H1 (cell line): ENCODE measurements around the gene CLTCL1. TPM values are rescaled to one million over a fixed set of nuclear protein-coding genes. Genes with fewer than 3 reads are reported as not detected.

ENCODE experiments used
- CTCF ChIA-PET: fragments of 300-600 bp; sonication (Branson Sonifier 250); formaldehyde crosslinking; loops from one replicate; lab custom pipeline; 2021; ENCODE audit not compliant: partially characterized antibody; lab: Charles Lee
- POLR2A ChIA-PET: fragments of 300-600 bp; sonication (Branson Sonifier 250); formaldehyde crosslinking; loops from one replicate; lab custom pipeline; 2021; ENCODE audit warnings: inconsistent platforms; ENCODE audit not compliant: partially characterized antibody; lab: Charles Lee
- DNase-seq, 2 experiments: peaks; one replicate each; pipeline versions ENCODE4 v3.0.0 to v3.0.0-alpha.2; 2010 to 2022; ENCODE audit warnings: low spot score in 2 of 2, low read depth in 1 of 2, mixed read lengths in 1 of 2
- FAIRE-seq: peaks from 2 replicates; lab custom pipeline; 2011; peaks lifted over from hg19 to GRCh38; lab: Jason Lieb, UNC
- H2AFZ ChIP-seq: 2 replicates; pipeline ENCODE4 v1.8.1; 2012; ENCODE audit warnings: low read length, inconsistent platforms
- H2AK5ac ChIP-seq: 2 replicates; pipeline ENCODE4 v1.6.1; 2013; ENCODE audit warnings: low read depth, low read length
- H2BK120ac ChIP-seq: replicated peaks from 2 replicates; pipeline ENCODE3; 2013; ENCODE audit warnings: low read depth, low read length, inconsistent platforms
- H2BK12ac ChIP-seq: 2 replicates; pipeline ENCODE4 v1.6.1; 2013; ENCODE audit warnings: low read depth, low read length
- H2BK15ac ChIP-seq: 2 replicates; pipeline ENCODE4 v1.6.1; 2013; ENCODE audit warnings: low read length
- H2BK20ac ChIP-seq: 2 replicates; pipeline ENCODE4 v1.6.1; 2013; ENCODE audit warnings: low read length
- H2BK5ac ChIP-seq: 2 replicates; pipeline ENCODE4 v1.6.1; 2013; ENCODE audit warnings: low read depth, low read length
- H3K14ac ChIP-seq: 2 replicates; pipeline ENCODE4 v1.6.1; 2013; ENCODE audit warnings: inconsistent platforms; ENCODE audit not compliant: insufficient read length
- H3K18ac ChIP-seq: 2 replicates; pipeline ENCODE4 v1.6.1; 2013; ENCODE audit warnings: low read length; ENCODE audit errors: extremely low read depth
- H3K23ac ChIP-seq: 2 replicates; pipeline ENCODE4 v1.6.1; 2013; ENCODE audit warnings: inconsistent platforms; ENCODE audit not compliant: insufficient read length
- H3K23me2 ChIP-seq: 2 replicates; pipeline ENCODE4 v1.6.1; 2013; ENCODE audit warnings: low read depth, low read length
- H3K27ac ChIP-seq: 2 replicates; pipeline ENCODE4 v1.6.1; 2011; ENCODE audit warnings: low read depth, low read length, inconsistent platforms
- H3K27me3 ChIP-seq, 4 experiments: replicated peaks in 1 of 4; 1 replicate in 1 of 4; 2 replicates in 3 of 4; pipeline versions ENCODE4 v1.6.1 to v1.8.1; 2011 to 2013; ENCODE audit warnings: low read length in 3 of 4, mild to moderate bottlenecking in 3 of 4, inconsistent platforms in 2 of 4, mixed read lengths in 2 of 4, moderate library complexity in 1 of 4; ENCODE audit not compliant: control insufficient read depth in 3 of 4, insufficient read depth in 3 of 4; ENCODE audit errors: extremely low read depth in 1 of 4
- H3K36me3 ChIP-seq, 4 experiments: 2 replicates each; pipeline versions ENCODE4 v1.6.1 to v1.8.1; 2011 to 2013; ENCODE audit warnings: mild to moderate bottlenecking in 4 of 4, low read length in 3 of 4, moderate library complexity in 2 of 4, control low read depth in 1 of 4, inconsistent platforms in 1 of 4; ENCODE audit not compliant: insufficient read depth in 4 of 4, control insufficient read depth in 2 of 4
- H3K4ac ChIP-seq: replicated peaks from 2 replicates; pipeline ENCODE3; 2013; ENCODE audit warnings: low read length, low read depth, mixed read lengths, inconsistent platforms; ENCODE audit not compliant: insufficient read length
- H3K4me1 ChIP-seq, 4 experiments: replicated peaks in 1 of 4; 1 replicate in 1 of 4; 2 replicates in 3 of 4; pipeline versions ENCODE4 v1.6.1 to v1.8.1; 2011 to 2013; ENCODE audit warnings: low read length in 3 of 4, inconsistent platforms in 2 of 4, mixed read lengths in 1 of 4; ENCODE audit not compliant: insufficient read depth in 4 of 4, control insufficient read depth in 3 of 4
- H3K4me2 ChIP-seq, 2 experiments: 2 replicates each; pipeline versions ENCODE4 v1.6.1 to v1.8.1; 2011 to 2013; ENCODE audit warnings: low read depth in 2 of 2, low read length in 2 of 2, control low read depth in 1 of 2, inconsistent platforms in 1 of 2, mild to moderate bottlenecking in 1 of 2; ENCODE audit not compliant: insufficient read depth in 1 of 2
- H3K4me3 ChIP-seq, 4 experiments: fragments of 200-600, 300-600 bp in 1 of 4; sonication (generic), shearing (Covaris generic), sonication (Bioruptor Twin) in 1 of 4; 2 replicates each; pipeline versions ENCODE4 v1.5.1 to v1.8.1; 2011 to 2016; ENCODE audit warnings: low read length in 4 of 4, low read depth in 3 of 4, control low read depth in 2 of 4, inconsistent platforms in 2 of 4, mild to moderate bottlenecking in 2 of 4, mixed read lengths in 1 of 4, moderate library complexity in 1 of 4; ENCODE audit not compliant: insufficient read depth in 2 of 4; ENCODE audit errors: extremely low read depth in 1 of 4
- H3K56ac ChIP-seq: replicated peaks from 2 replicates; pipeline ENCODE3; 2013; ENCODE audit warnings: low read depth, mild to moderate bottlenecking, mixed read lengths, low read length, inconsistent platforms; ENCODE audit not compliant: insufficient read length
- H3K79me1 ChIP-seq: 2 replicates; pipeline ENCODE4 v1.6.1; 2013; ENCODE audit warnings: low read depth, low read length, control low read depth
- H3K79me2 ChIP-seq, 2 experiments: 2 replicates each; pipeline versions ENCODE4 v1.6.1 to v1.8.1; 2012 to 2013; ENCODE audit warnings: low read length in 2 of 2, mild to moderate bottlenecking in 2 of 2, inconsistent platforms in 1 of 2; ENCODE audit not compliant: insufficient read depth in 2 of 2, control insufficient read depth in 1 of 2
- H3K9ac ChIP-seq, 4 experiments: replicated peaks in 1 of 4; 1 replicate in 1 of 4; 2 replicates in 3 of 4; pipeline versions ENCODE4 v1.6.1 to v1.8.1; 2011 to 2013; ENCODE audit warnings: low read depth in 3 of 4, low read length in 3 of 4, control low read depth in 2 of 4, mild to moderate bottlenecking in 2 of 4, moderate library complexity in 2 of 4, inconsistent platforms in 1 of 4; ENCODE audit errors: extremely low read depth in 1 of 4
- H3K9me3 ChIP-seq, 2 experiments: 2 replicates each; pipeline versions ENCODE4 v1.6.1 to v1.8.1; 2012 to 2013; ENCODE audit warnings: mild to moderate bottlenecking in 2 of 2, moderate library complexity in 2 of 2, control low read depth in 1 of 2, inconsistent platforms in 1 of 2, low read depth in 1 of 2, low read length in 1 of 2, mixed read lengths in 1 of 2; ENCODE audit not compliant: insufficient read depth in 2 of 2
- H4K20me1 ChIP-seq, 2 experiments: replicated peaks in 1 of 2; 2 replicates each; pipeline versions ENCODE3 to v1.8.1; 2011 to 2013; ENCODE audit warnings: inconsistent platforms in 2 of 2, low read length in 2 of 2, mild to moderate bottlenecking in 1 of 2; ENCODE audit not compliant: insufficient read depth in 2 of 2, control insufficient read depth in 1 of 2
- H4K5ac ChIP-seq: 2 replicates; pipeline ENCODE4 v1.6.1; 2013; ENCODE audit warnings: low read length, low read depth, mixed read lengths, inconsistent platforms; ENCODE audit not compliant: insufficient read length
- H4K8ac ChIP-seq: 2 replicates; pipeline ENCODE4 v1.8.0; 2013; ENCODE audit warnings: mild to moderate bottlenecking, moderate library complexity, low read length, inconsistent platforms; ENCODE audit not compliant: insufficient read depth; ENCODE audit errors: extremely low read depth
- H4K91ac ChIP-seq: replicated peaks from 2 replicates; pipeline ENCODE3; 2013; ENCODE audit warnings: low read length, mixed read lengths, inconsistent platforms; ENCODE audit not compliant: insufficient read length
- BRCA1 ChIP-seq: IDR thresholded peaks from 2 replicates; pipeline ENCODE4 v1.6.1; 2012; ENCODE audit warnings: low read depth, low read length, improper control_type of control experiment
- EGR1 ChIP-seq: IDR thresholded peaks from 2 replicates; pipeline ENCODE4 v1.6.1; 2011; ENCODE audit warnings: low read depth, low read length, borderline replicate concordance
- KDM1A ChIP-seq: fragments of 200-600, 300-600 bp; sonication (generic); IDR thresholded peaks from 2 replicates; pipeline ENCODE4 v1.7.1; 2016; ENCODE audit warnings: mild to moderate bottlenecking, low read length, borderline replicate concordance
- SAP30 ChIP-seq: fragments of 300-600 bp; sonication (generic); IDR thresholded peaks from 2 replicates; pipeline ENCODE4 v1.7.1; 2012; ENCODE audit warnings: low read length, moderate library complexity, mild to moderate bottlenecking, inconsistent platforms; ENCODE audit not compliant: insufficient read depth, insufficient replicate concordance
- SP1 ChIP-seq: IDR thresholded peaks from 2 replicates; pipeline ENCODE4 v1.6.1; 2011; ENCODE audit warnings: low read depth, low read length
- SP2 ChIP-seq: IDR thresholded peaks from 2 replicates; pipeline ENCODE4 v1.6.1; 2012; ENCODE audit warnings: mild to moderate bottlenecking, low read length, inconsistent platforms
- TCF12 ChIP-seq: IDR thresholded peaks from 2 replicates; pipeline ENCODE4 v1.6.1; 2011; ENCODE audit warnings: low read depth, mild to moderate bottlenecking, low read length
- WGBS, 2 experiments: shearing (Covaris generic) in 1 of 2; methylation state at CpG; one replicate each; pipeline versions ENCODE4 v1.1.6 to v1.1.7; 2013 to 2015; ENCODE audit warnings: low lambda C conversion rate in 2 of 2, mixed read lengths in 2 of 2, inconsistent platforms in 1 of 2, low coverage in 1 of 2, missing lambda C conversion rate in 1 of 2; ENCODE audit not compliant: insufficient replicate concordance in 2 of 2, insufficient coverage in 1 of 2, insufficient read length in 1 of 2; ENCODE audit errors: extremely low coverage in 1 of 2, missing lambda C conversion rate in 1 of 2; 5-methylcytosine and 5-hydroxymethylcytosine counted together
- polyA plus RNA-seq, 7 experiments: library from polyadenylated mRNA; depleted of rRNA in 3 of 7; stranded (reverse) in 5 of 7; unstranded in 2 of 7; fragments of >200 nt in 5 of 7; fragments of 200-250 nt in 2 of 7; gene quantifications; 1 replicate in 5 of 7; 2 replicates in 1 of 7; 4 replicates in 1 of 7; pipeline versions ENCODE4 v1.2.1 to v1.2.3, GENCODE V29; 2011 to 2013; ENCODE audit warnings: missing spikeins in 2 of 7, mixed read lengths in 2 of 7
- total RNA-seq: library from RNA; stranded (reverse); fragmentation: NEBNext Ultra II Directional; extraction: Animal tissue kit (Norgen Biotek cat#: 25700); gene quantifications from 2 replicates; pipeline ENCODE4 v1.2.1, GENCODE V29; 2021
- TF ChIP-seq, protein P1 (sequence below), 3 experiments: IDR thresholded peaks; 1 replicate in 2 of 3; 2 replicates in 1 of 3; pipeline versions ENCODE4 v1.5.1 to v1.6.1; 2011; ENCODE audit warnings: low read length in 3 of 3, mild to moderate bottlenecking in 3 of 3, inconsistent platforms in 2 of 3, low read depth in 1 of 3, moderate library complexity in 1 of 3; ENCODE audit not compliant: insufficient read depth in 1 of 3; ENCODE audit errors: control extremely low read depth in 1 of 3
- TF ChIP-seq, protein P2 (sequence below): IDR thresholded peaks from 2 replicates; pipeline ENCODE4 v1.6.1; 2011; ENCODE audit warnings: low read depth, mild to moderate bottlenecking, low read length; ENCODE audit not compliant: insufficient read depth

CLTCL1 gene
- total and polyA plus RNA-seq, 2 of the 8 experiments (the other 6 are each of a cell fraction or from before 2014, with no cell fraction given) = 12.4 to 17.0 TPM

DNA sequence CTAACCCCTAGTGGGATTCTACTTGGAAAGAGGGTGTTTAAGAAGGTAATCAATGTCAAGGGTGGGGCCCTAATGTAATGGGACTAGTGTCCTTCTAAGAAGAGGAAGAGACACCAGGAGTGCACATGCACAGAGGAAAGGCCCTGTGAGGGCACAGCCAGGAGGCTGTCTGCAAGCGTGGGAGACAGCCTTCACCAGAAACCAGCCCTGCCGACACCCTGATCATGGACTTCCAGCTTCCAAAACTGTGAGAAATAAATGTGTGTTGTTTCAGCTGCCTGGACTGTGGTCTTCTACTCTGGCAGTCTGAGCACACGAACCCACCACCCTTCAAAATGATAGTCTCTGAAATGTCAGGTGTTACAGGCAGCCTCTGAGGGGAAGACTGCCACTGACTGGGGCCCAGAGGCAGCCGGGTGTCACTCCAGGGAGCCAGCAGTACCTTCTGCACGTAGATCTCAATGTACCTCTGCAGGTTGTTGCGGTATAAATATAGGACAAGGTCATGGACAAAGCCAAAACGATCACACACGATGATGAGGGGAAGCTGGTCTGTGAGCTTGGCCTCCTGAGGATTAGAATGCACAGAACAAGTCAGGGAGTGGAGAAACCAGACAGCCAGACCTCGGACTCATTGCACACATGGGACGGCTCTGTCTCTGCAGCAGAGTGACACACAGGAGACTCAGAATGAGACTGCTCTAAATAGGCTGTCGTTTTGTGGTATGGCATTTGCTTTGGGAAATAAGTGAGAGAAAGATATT lies 69.1 kb downstream of the CLTCL1 start:
- no peak overlapping the region for H2AFZ ChIP-seq
- H3K56ac ChIP-seq = no peak overlapping the region
- DNase-seq (no peak), FAIRE-seq (no peak)
- H3K79me2 ChIP-seq = no peaks in the 10 kb centered on the region
- H3K23me2 ChIP-seq = no peaks in the 10 kb centered on the region
- H3K4ac ChIP-seq = no peak overlapping the region
- WGBS, 2 experiments = 89% methylated on average over 11 of the region's 11 CpGs; no CpG with 5 or more reads in 1 of the 2 experiments
- H3K9ac ChIP-seq = no peak overlapping the region
- H3K4me2 ChIP-seq = no peak overlapping the region
- H4K5ac ChIP-seq = no peak overlapping the region
- H3K4me3 ChIP-seq = no peak overlapping the region
- no peak overlapping the region for H2BK20ac ChIP-seq
- POLR2A ChIA-PET = no interaction called here
- no peak overlapping the region for H4K8ac ChIP-seq
- H3K9me3 ChIP-seq = no peaks in the 10 kb centered on the region
- no peak overlapping the region for H2BK12ac ChIP-seq
- no peak overlapping the region for H3K18ac ChIP-seq
- no peak overlapping the region for H2BK120ac ChIP-seq
- H3K27ac ChIP-seq = no peak overlapping the region
- H4K20me1 ChIP-seq = no peaks in the 10 kb centered on the region
- no peak overlapping the region for H3K14ac ChIP-seq
- no peak overlapping the region for H4K91ac ChIP-seq
- no peaks in the 10 kb centered on the region for H3K79me1 ChIP-seq
- H3K23ac ChIP-seq = no peak overlapping the region
- peaks cover 3 to 9% (median 6%) of the 10 kb centered on the region in 4 experiments; a peak in 4 of 7 replicates for H3K4me1 ChIP-seq
- CTCF ChIA-PET = interaction anchor here (0.6 to 1.7 kb wide), 2 partner anchors 16 to 114 kb away, joined by 4 read pairs; no protein-coding TSS in a partner anchor
- peaks cover 0 to 35% (median 18%) of the 10 kb centered on the region in 4 experiments; a peak in 6 of 8 replicates for H3K36me3 ChIP-seq
- H2BK5ac ChIP-seq = no peak overlapping the region
- H2BK15ac ChIP-seq = no peak overlapping the region
- H2AK5ac ChIP-seq = no peak overlapping the region
- H3K27me3 ChIP-seq = no peaks in the 10 kb centered on the region
- TF ChIP-seq SP2 (no peak), SP1 (no peak), TCF12 (no peak), KDM1A (no peak), BRCA1 (no peak), EGR1 (no peak), SAP30 (no peak)
- TF ChIP-seq, protein P1, sequence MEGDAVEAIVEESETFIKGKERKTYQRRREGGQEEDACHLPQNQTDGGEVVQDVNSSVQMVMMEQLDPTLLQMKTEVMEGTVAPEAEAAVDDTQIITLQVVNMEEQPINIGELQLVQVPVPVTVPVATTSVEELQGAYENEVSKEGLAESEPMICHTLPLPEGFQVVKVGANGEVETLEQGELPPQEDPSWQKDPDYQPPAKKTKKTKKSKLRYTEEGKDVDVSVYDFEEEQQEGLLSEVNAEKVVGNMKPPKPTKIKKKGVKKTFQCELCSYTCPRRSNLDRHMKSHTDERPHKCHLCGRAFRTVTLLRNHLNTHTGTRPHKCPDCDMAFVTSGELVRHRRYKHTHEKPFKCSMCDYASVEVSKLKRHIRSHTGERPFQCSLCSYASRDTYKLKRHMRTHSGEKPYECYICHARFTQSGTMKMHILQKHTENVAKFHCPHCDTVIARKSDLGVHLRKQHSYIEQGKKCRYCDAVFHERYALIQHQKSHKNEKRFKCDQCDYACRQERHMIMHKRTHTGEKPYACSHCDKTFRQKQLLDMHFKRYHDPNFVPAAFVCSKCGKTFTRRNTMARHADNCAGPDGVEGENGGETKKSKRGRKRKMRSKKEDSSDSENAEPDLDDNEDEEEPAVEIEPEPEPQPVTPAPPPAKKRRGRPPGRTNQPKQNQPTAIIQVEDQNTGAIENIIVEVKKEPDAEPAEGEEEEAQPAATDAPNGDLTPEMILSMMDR (IDR thresholded peaks at IDR 0.05; ENCODE audit: control extremely low read depth in 1 of 3, insufficient read depth in 1 of 3, low read depth in 1 of 3, low read length in 3 of 3) = no peak
- TF ChIP-seq, protein P2, sequence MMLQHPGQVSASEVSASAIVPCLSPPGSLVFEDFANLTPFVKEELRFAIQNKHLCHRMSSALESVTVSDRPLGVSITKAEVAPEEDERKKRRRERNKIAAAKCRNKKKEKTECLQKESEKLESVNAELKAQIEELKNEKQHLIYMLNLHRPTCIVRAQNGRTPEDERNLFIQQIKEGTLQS = no peak
